ENCODE data around the gene TMEM151A.
A peak's percentile ranks its signal among the peaks of the same experiment; 100 is the strongest.

Gene TMEM151A

GRCh38 chr11:66266378-66267038, 25.2 kb upstream of the TMEM151A start:
- H3K4me1 ChIP-seq (ENCODE audit: control insufficient read depth in 1 of 2, insufficient read depth in 2 of 2, low read length in 2 of 2), result peaks cover 18 to 21% of the 10 kb centered on the region in 2 donors
- peak overlapping the region in 1 of 2 donors; percentile 73 for H3K4me3 ChIP-seq (ENCODE audit: low read depth in 1 of 2, low read length in 2 of 2)
- no peaks in the 10 kb centered on the region for H3K27me3 ChIP-seq (ENCODE audit: control insufficient read depth in 1 of 2, insufficient read depth in 2 of 2, low read length in 2 of 2)
- no peaks in the 10 kb centered on the region for H3K9me3 ChIP-seq (ENCODE audit: control insufficient read depth in 1 of 2, low read length in 2 of 2)
- peaks cover 16 to 40% of the 10 kb centered on the region in 2 donors for H3K36me3 ChIP-seq (ENCODE audit: control insufficient read depth in 1 of 2, insufficient read depth in 2 of 2, low read length in 2 of 2)
- peak overlapping the region in 1 of 2 donors; percentile 25 for H3K9ac ChIP-seq (ENCODE audit: low read depth in 1 of 2, low read length in 2 of 2)
- H3K27ac ChIP-seq (ENCODE audit: low read depth, low read length), result peak overlapping the region; percentile 6

GRCh38 chr11:66267039-66267378, 24.7 kb upstream of the TMEM151A start:
- H3K4me1 ChIP-seq (ENCODE audit: control insufficient read depth in 1 of 2, insufficient read depth in 2 of 2, low read length in 2 of 2), result peaks cover 18 to 21% of the 10 kb centered on the region in 2 donors
- H3K9ac ChIP-seq (ENCODE audit: low read depth in 1 of 2, low read length in 2 of 2), result peak overlapping the region; percentile 25
- H3K9me3 ChIP-seq (ENCODE audit: control insufficient read depth in 1 of 2, low read length in 2 of 2), result no peaks in the 10 kb centered on the region
- peak overlapping the region; percentile 68 to 73 for H3K4me3 ChIP-seq (ENCODE audit: low read depth in 1 of 2, low read length in 2 of 2)
- no peaks in the 10 kb centered on the region for H3K27me3 ChIP-seq (ENCODE audit: control insufficient read depth in 1 of 2, insufficient read depth in 2 of 2, low read length in 2 of 2)
- H3K27ac ChIP-seq (ENCODE audit: low read depth, low read length), result no peak overlapping the region
- H3K36me3 ChIP-seq (ENCODE audit: control insufficient read depth in 1 of 2, insufficient read depth in 2 of 2, low read length in 2 of 2), result peaks cover 21 to 40% of the 10 kb centered on the region in 2 donors

- peak overlapping the region; percentile 73 to 76 for H3K4me3 ChIP-seq (ENCODE audit: low read depth in 1 of 2, low read length in 2 of 2)
- H3K9me3 ChIP-seq (ENCODE audit: control insufficient read depth in 1 of 2, low read length in 2 of 2), result no peaks in the 10 kb centered on the region
- H3K9ac ChIP-seq (ENCODE audit: low read depth in 1 of 2, low read length in 2 of 2), result peak overlapping the region; percentile 86 to 94
- peak overlapping the region; percentile 86 for H3K27ac ChIP-seq (ENCODE audit: low read depth, low read length)
- no peaks in the 10 kb centered on the region for H3K27me3 ChIP-seq (ENCODE audit: control insufficient read depth in 1 of 2, insufficient read depth in 2 of 2, low read length in 2 of 2)
- peaks cover 21 to 40% of the 10 kb centered on the region in 2 donors for H3K36me3 ChIP-seq (ENCODE audit: control insufficient read depth in 1 of 2, insufficient read depth in 2 of 2, low read length in 2 of 2)
- H3K4me1 ChIP-seq (ENCODE audit: control insufficient read depth in 1 of 2, insufficient read depth in 2 of 2, low read length in 2 of 2), result peaks cover 18 to 21% of the 10 kb centered on the region in 2 donors
Observed at GRCh38 chr11:66267379-66268243, 24.1 kb upstream of the TMEM151A start.

- peaks cover 18 to 21% of the 10 kb centered on the region in 2 donors for H3K4me1 ChIP-seq (ENCODE audit: control insufficient read depth in 1 of 2, insufficient read depth in 2 of 2, low read length in 2 of 2)
- H3K27me3 ChIP-seq (ENCODE audit: control insufficient read depth in 1 of 2, insufficient read depth in 2 of 2, low read length in 2 of 2), result no peaks in the 10 kb centered on the region
- peaks cover 23 to 40% of the 10 kb centered on the region in 2 donors for H3K36me3 ChIP-seq (ENCODE audit: control insufficient read depth in 1 of 2, insufficient read depth in 2 of 2, low read length in 2 of 2)
- peak within 1 kb of the TSS; percentile 86 to 94 for H3K9ac ChIP-seq (ENCODE audit: low read depth in 1 of 2, low read length in 2 of 2)
- H3K4me3 ChIP-seq (ENCODE audit: low read depth in 1 of 2, low read length in 2 of 2), result peak within 1 kb of the TSS; percentile 87 to 92
- H3K9me3 ChIP-seq (ENCODE audit: control insufficient read depth in 1 of 2, low read length in 2 of 2), result no peaks in the 10 kb centered on the region
- peak within 1 kb of the TSS; percentile 98 for H3K27ac ChIP-seq (ENCODE audit: low read depth, low read length)
Observed at GRCh38 chr11:66268244-66268951, 23.3 kb upstream of the TMEM151A start, which contains the start of gene RAB1B. RAB1B (plus strand) TSS chr11:66268639; CDS start chr11:66268680, 41 bp downstream.

- Histone ChIP-seq H3K36me3 (ENCODE audit: control insufficient read depth in 1 of 2, insufficient read depth in 2 of 2, low read length in 2 of 2) (peaks cover 27 to 41% of the 10 kb centered on the region in 2 donors), H3K9ac (ENCODE audit: low read depth in 1 of 2, low read length in 2 of 2) (peak overlapping the region; percentile 86 to 94), H3K4me3 (ENCODE audit: low read depth in 1 of 2, low read length in 2 of 2) (peak overlapping the region; percentile 87 to 92), H3K27me3 (ENCODE audit: control insufficient read depth in 1 of 2, insufficient read depth in 2 of 2, low read length in 2 of 2) (no peaks in the 10 kb centered on the region), H3K4me1 (ENCODE audit: control insufficient read depth in 1 of 2, insufficient read depth in 2 of 2, low read length in 2 of 2) (peaks cover 18 to 21% of the 10 kb centered on the region in 2 donors), H3K9me3 (ENCODE audit: control insufficient read depth in 1 of 2, low read length in 2 of 2) (no peaks in the 10 kb centered on the region), H3K27ac (ENCODE audit: low read depth, low read length) (peak overlapping the region; percentile 98)
Observed at GRCh38 chr11:66268952-66269905, 22.5 kb upstream of the TMEM151A start.

GRCh38 chr11:66271816-66272215, 19.9 kb upstream of the TMEM151A start:
- H3K4me3 ChIP-seq (ENCODE audit: low read depth in 1 of 2, low read length in 2 of 2), result no peak overlapping the region
- H3K4me1 ChIP-seq (ENCODE audit: control insufficient read depth in 1 of 2, insufficient read depth in 2 of 2, low read length in 2 of 2), result peaks cover 11 to 17% of the 10 kb centered on the region in 2 donors

GRCh38 chr11:66272596-66272995, 19.1 kb upstream of the TMEM151A start:
- Histone ChIP-seq H3K4me1 (ENCODE audit: control insufficient read depth in 1 of 2, insufficient read depth in 2 of 2, low read length in 2 of 2) (peaks cover 9 to 15% of the 10 kb centered on the region in 2 donors), H3K27ac (ENCODE audit: low read depth, low read length) (no peak overlapping the region), H3K9ac (ENCODE audit: low read depth in 1 of 2, low read length in 2 of 2) (no peak overlapping the region), H3K36me3 (ENCODE audit: control insufficient read depth in 1 of 2, insufficient read depth in 2 of 2, low read length in 2 of 2) (peaks cover 35 to 57% of the 10 kb centered on the region in 2 donors), H3K27me3 (ENCODE audit: control insufficient read depth in 1 of 2, insufficient read depth in 2 of 2, low read length in 2 of 2) (no peaks in the 10 kb centered on the region), H3K9me3 (ENCODE audit: control insufficient read depth in 1 of 2, low read length in 2 of 2) (no peaks in the 10 kb centered on the region), H3K4me3 (ENCODE audit: low read depth in 1 of 2, low read length in 2 of 2) (no peak overlapping the region)

More at GRCh38 chr11:66271816-66272215, 19.9 kb upstream of the TMEM151A start:
- no peak overlapping the region for H3K27ac ChIP-seq (ENCODE audit: low read depth, low read length)
- H3K36me3 ChIP-seq (ENCODE audit: control insufficient read depth in 1 of 2, insufficient read depth in 2 of 2, low read length in 2 of 2), result peaks cover 35 to 57% of the 10 kb centered on the region in 2 donors
- H3K9me3 ChIP-seq (ENCODE audit: control insufficient read depth in 1 of 2, low read length in 2 of 2), result no peaks in the 10 kb centered on the region
- H3K9ac ChIP-seq (ENCODE audit: low read depth in 1 of 2, low read length in 2 of 2), result no peak overlapping the region
- H3K27me3 ChIP-seq (ENCODE audit: control insufficient read depth in 1 of 2, insufficient read depth in 2 of 2, low read length in 2 of 2), result no peaks in the 10 kb centered on the region

- H3K4me3 ChIP-seq (ENCODE audit: low read depth in 1 of 2, low read length in 2 of 2), result no peak overlapping the region
- H3K9ac ChIP-seq (ENCODE audit: low read depth in 1 of 2, low read length in 2 of 2), result no peak overlapping the region
- peaks cover 9 to 15% of the 10 kb centered on the region in 2 donors for H3K4me1 ChIP-seq (ENCODE audit: control insufficient read depth in 1 of 2, insufficient read depth in 2 of 2, low read length in 2 of 2)
- H3K9me3 ChIP-seq (ENCODE audit: control insufficient read depth in 1 of 2, low read length in 2 of 2), result no peaks in the 10 kb centered on the region
- H3K27ac ChIP-seq (ENCODE audit: low read depth, low read length), result no peak overlapping the region
- H3K36me3 ChIP-seq (ENCODE audit: control insufficient read depth in 1 of 2, insufficient read depth in 2 of 2, low read length in 2 of 2), result peaks cover 35 to 57% of the 10 kb centered on the region in 2 donors
- H3K27me3 ChIP-seq (ENCODE audit: control insufficient read depth in 1 of 2, insufficient read depth in 2 of 2, low read length in 2 of 2), result no peaks in the 10 kb centered on the region
Observed at GRCh38 chr11:66274219-66274618, 17.5 kb upstream of the TMEM151A start.

GRCh38 chr11:66275396-66275795, 16.3 kb upstream of the TMEM151A start:
- Histone ChIP-seq H3K36me3 (ENCODE audit: control insufficient read depth in 1 of 2, insufficient read depth in 2 of 2, low read length in 2 of 2) (peaks cover 35 to 56% of the 10 kb centered on the region in 2 donors), H3K4me1 (ENCODE audit: control insufficient read depth in 1 of 2, insufficient read depth in 2 of 2, low read length in 2 of 2) (peaks cover 4 to 5% of the 10 kb centered on the region in 2 donors), H3K9ac (ENCODE audit: low read depth in 1 of 2, low read length in 2 of 2) (no peak overlapping the region), H3K27me3 (ENCODE audit: control insufficient read depth in 1 of 2, insufficient read depth in 2 of 2, low read length in 2 of 2) (no peaks in the 10 kb centered on the region), H3K27ac (ENCODE audit: low read depth, low read length) (no peak overlapping the region), H3K9me3 (ENCODE audit: control insufficient read depth in 1 of 2, low read length in 2 of 2) (no peaks in the 10 kb centered on the region), H3K4me3 (ENCODE audit: low read depth in 1 of 2, low read length in 2 of 2) (no peak overlapping the region)

Data from duodenal mucosa (tissue), 2 donors.